Stimulated activated CD8-positive, alpha-beta memory T cell treated with anti-CD3 and anti-CD28 coated beads, Interleukin-4, amount 100 ng/mL, for 4 hours (primary cell): ENCODE measurements around the gene CDC5L.
A peak's percentile ranks its signal among the peaks of the same experiment; 100 is the strongest.

Experiments
- DNase-seq, 2 donors: peaks; one replicate each; pipeline ENCODE4 v3.0.0-alpha.2; 2020; ENCODE audit warnings: low read depth in 2 of 2, low spot score in 1 of 2

Gene CDC5L

DNA sequence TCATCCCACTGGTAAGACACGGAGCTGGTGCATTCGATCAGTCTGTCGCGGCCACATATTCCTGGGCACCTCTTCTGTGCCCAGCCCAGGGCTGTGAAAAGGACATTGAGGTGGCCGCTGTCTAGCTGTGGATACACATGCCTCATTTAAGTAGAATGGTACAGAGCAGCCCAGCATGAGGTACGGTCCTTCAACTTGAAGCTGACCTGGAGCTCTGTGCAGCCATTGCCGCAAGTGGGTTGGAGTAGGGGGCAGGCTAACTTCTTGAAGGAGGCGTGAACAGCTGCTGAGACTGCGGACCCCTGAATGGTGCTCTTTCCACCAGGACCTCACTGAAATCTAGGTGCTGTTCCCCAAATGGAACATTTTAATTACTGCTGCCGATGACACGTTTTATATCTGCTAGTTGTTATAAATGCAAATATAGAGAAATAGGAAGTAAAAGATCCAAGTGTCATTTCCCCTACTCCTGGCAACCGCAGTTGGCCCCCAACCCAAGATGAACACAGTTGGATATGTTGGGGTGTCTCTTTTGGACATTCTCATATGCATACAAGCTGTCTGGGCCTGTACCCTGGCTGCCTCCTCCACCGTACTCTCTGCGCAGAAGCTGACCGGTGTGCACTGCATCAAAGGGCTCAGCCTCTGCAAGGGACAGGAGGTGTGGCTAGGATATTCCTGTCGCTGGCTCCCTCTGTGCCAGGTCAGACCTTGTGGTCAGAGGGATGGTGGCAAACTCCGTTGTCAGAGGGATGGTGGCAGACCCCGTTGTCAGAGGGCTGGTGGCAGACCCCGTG, 86.1 kb downstream of the CDC5L start:
- DNase-seq, result no peak

DNA sequence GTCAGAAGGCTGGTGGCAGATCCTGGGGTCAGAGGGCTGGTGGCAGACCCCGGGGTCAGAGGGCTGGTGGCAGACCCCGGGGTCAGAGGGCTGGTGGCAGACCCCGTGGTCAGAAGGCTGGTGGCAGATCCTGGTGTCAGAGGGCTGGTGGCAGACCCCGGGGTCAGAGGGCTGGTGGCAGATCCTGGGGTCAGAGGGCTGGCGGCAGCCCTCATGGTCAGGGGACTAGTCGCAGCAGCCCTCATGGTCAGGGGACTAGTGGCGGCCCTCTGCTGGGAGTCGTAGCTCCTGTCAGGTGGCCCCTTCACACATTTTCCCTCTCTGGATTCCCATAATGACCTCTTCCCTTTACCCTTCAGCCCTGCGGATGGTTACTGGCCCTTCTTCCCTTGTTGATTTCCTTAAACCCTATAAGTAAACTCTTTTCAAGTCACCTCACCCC, 86.7 kb downstream of the CDC5L start:
- DNase-seq, result no peak

GRCh38 chr6:44474643-44475042, 87.1 kb downstream of the CDC5L start:
- no peak for DNase-seq

DNA sequence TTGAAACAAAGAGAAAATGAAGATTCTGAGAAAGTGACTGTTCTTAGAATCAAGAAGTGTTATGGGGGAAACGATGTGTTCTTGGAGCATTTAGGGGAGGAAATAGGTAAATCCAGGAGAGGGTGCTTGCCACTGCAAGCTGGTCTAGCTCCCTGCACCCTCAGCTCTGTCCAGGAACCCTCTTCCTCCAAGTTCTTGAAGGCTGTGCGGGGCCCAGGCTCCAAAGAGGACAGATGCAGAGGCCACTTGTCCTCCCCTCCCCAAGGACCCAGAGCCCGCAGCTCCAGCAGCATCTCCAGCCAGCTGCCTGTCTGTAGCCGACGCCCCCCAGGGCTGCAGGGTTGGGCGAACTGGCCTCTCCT, 87.9 kb downstream of the CDC5L start:
- no peak for DNase-seq

DNA sequence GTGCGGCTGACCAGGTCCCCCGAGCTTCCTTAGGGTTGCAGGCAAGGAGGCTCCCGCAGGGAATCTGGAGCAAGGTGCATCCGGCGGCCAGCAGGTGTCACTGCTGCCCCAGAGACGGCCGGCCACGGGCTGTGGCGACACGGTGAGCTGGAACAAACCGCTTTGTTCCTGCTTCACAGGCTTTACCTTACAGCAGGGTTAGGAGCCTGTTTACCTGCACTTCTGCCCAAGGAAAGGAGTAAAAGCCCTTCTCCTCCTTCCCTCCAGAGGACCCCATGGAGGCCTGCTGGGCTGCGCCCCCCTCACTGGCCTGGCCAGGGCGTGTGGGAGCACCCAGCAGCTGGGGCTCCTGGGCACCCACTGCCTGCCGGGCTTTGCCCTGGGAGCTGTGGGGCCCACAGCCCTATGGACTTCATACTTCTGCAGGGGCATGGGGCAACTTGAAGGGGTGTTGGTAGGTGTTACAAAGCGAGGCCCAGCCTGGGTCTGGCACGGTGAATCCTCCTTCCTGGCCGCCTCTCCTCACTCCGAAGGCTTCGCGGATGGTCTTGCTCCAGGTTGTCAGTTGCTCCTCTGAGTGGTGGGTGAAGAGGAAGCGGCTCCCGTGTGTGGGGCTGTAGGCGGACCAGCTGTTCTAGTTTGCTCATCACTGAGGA, 88.4 kb downstream of the CDC5L start:
- peak; percentile 16 to 18 for DNase-seq

DNA sequence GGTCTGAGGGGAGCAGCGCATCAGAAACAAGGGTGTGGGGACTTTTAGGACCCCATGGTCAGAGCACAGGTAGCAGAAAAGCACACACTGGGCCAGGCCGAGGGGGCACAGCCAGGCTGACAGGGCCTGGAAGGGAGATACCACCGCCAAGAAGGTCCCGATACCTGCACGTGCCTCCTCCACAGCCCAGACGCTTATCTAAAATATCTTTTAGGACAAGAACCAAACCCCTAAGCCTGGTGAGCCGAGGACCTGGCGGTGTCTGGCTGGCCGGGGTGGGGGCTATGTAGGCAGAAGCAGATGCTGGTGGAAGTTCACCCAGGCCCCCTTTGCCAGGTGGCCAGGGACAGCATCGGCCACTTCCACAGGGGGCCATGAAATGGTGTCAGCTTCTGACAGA, 89.3 kb downstream of the CDC5L start:
- no peak for DNase-seq

- no peak for DNase-seq
Measured at GRCh38 chr6:44477293-44477894, 89.9 kb downstream of the CDC5L start.

DNA sequence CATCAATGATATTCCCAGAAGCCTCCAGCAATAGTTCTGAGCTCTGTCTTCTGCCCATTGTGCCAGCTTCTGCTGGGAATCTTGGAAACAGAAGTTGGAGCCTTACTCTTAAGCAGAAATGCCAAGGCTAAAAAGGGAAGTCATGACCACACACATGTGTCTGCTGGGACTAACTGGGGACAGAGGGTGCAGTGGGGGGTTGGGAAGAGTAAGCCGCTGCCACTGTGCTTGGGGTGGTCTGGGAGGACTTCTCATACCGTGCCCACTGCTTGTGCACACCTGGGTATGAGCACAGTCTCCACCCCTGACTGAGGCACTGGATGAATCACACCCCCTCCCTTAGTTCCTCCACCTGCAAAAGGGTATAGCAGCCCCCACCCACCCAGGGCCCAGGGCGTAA, 90.7 kb downstream of the CDC5L start:
- no peak for DNase-seq

DNA sequence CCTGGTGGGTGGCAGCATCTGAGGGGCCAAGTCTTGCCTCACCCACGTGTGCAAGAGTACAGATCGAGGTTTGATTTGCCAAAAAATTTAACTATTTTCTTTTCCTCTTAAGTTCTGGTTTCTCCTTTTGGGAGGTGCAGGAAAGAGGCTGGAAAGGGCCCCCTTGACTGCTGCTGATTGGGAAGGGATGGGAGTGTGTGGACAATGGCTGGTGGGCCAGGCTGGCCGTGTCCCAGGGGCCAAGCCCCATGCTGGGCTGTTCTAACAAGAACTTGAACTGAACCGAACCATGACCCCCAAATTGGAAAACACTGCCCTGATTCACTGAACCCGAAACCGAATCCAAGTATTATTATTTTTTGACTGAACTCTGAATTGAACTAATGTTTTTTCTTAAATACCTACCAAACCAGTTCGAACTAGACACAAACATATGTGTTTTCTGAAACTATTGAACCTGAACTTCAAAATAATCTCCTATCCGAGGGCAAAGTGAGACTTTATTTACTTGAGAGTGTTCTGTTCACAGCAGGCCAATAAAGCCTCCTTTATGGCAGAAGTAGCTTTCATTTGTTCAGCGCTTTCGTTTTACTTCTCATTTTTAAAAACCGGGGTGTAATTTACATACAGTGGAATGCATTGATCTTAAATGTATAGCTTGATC, 91.2 kb downstream of the CDC5L start:
- DNase-seq, result no peak

GRCh38 chr6:44480097-44480541, 92.6 kb downstream of the CDC5L start:
- DNase-seq, result no peak

- no peak for DNase-seq
Measured at GRCh38 chr6:44481056-44481455, 93.5 kb downstream of the CDC5L start.

GRCh38 chr6:44481760-44482159, 94.3 kb downstream of the CDC5L start:
- no peak for DNase-seq

GRCh38 chr6:44485601-44486401, 98.3 kb downstream of the CDC5L start:
- DNase-seq, result no peak

GRCh38 chr6:44487002-44487401, 99.5 kb downstream of the CDC5L start:
- no peak for DNase-seq

GRCh38 chr6:44487586-44487985, 100.1 kb downstream of the CDC5L start:
- DNase-seq, result no peak

GRCh38 chr6:44489910-44490604, 102.6 kb downstream of the CDC5L start:
- no peak for DNase-seq

- DNase-seq, result no peak
Measured at GRCh38 chr6:44493132-44493531, 105.6 kb downstream of the CDC5L start.

DNA sequence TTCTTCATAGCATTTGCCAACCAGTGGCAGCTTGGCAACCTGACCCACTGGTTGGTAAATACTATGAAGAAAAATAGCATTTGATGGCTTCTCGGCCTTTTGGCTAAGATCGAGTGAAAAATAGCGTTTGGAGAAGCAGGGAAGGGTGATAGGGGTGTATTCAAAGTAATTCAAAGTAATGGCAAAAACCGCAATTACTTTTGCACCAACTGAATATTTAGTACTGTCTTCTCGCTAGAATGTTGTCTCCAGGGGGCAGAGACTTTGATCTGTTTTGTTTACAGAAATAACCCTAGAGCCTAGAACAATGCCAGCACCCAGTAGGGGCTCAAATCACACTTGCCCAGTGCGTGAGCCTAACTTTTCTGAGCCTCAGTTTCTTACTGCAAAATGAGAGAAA, 106.1 kb downstream of the CDC5L start:
- no peak for DNase-seq

- no peak for DNase-seq
Measured at GRCh38 chr6:44494011-44494501, 106.5 kb downstream of the CDC5L start.
